Trophoblast cell (in vitro differentiated cells and primary cell): ENCODE results near the gene APOBEC3B.
"Not testable (repeated sequence)": the region's sequence is repeated elsewhere in the genome, so short reads cannot be mapped to it uniquely, and the experiment has no call there.

ENCODE experiments used
- DNase-seq, 2 donors: peaks; one replicate each; pipeline ENCODE4 v3.0.0-alpha.2; 2016
- H2AFZ ChIP-seq: 2 replicates; pipeline ENCODE4 v1.6.1; 2013; ENCODE audit warnings: low read length, moderate library complexity, mild to moderate bottlenecking; ENCODE audit not compliant: insufficient read depth, poor library complexity
- H2AK5ac ChIP-seq: 2 replicates; pipeline ENCODE4 v1.6.1; 2013; ENCODE audit warnings: mild to moderate bottlenecking, low read length
- H2BK120ac ChIP-seq: 2 replicates; pipeline ENCODE4 v1.6.1; 2013; ENCODE audit warnings: low read length, mild to moderate bottlenecking, moderate library complexity; ENCODE audit not compliant: insufficient read depth, poor library complexity
- H2BK12ac ChIP-seq: 2 replicates; pipeline ENCODE4 v1.6.1; 2013; ENCODE audit warnings: mild to moderate bottlenecking, low read length, moderate library complexity
- H2BK5ac ChIP-seq: 2 replicates; pipeline ENCODE4 v1.6.1; 2013; ENCODE audit warnings: low read length, low read depth, moderate library complexity, mild to moderate bottlenecking; ENCODE audit not compliant: poor library complexity
- H3K14ac ChIP-seq: 2 replicates; pipeline ENCODE4 v1.6.1; 2013; ENCODE audit warnings: mild to moderate bottlenecking, low read length
- H3K18ac ChIP-seq: 2 replicates; pipeline ENCODE4 v1.6.1; 2013; ENCODE audit warnings: mild to moderate bottlenecking, low read length
- H3K23ac ChIP-seq: 2 replicates; pipeline ENCODE4 v1.6.1; 2013; ENCODE audit warnings: low read length
- H3K27ac ChIP-seq: 2 replicates; pipeline ENCODE4 v1.5.1; 2013; ENCODE audit warnings: low read depth, mild to moderate bottlenecking, inconsistent platforms, low read length, moderate library complexity
- H3K27me3 ChIP-seq: 2 replicates; pipeline ENCODE4 v1.6.1; 2013; ENCODE audit warnings: inconsistent platforms, mild to moderate bottlenecking, low read length, moderate library complexity; ENCODE audit not compliant: insufficient read depth
- H3K36me3 ChIP-seq, 2 experiments: 1 replicate in 1 of 2; 2 replicates in 1 of 2; pipeline ENCODE4 v1.6.1; 2013; ENCODE audit warnings: low read length in 2 of 2, mild to moderate bottlenecking in 2 of 2, moderate library complexity in 1 of 2; ENCODE audit not compliant: insufficient read depth in 2 of 2, control insufficient read depth in 1 of 2
- H3K4ac ChIP-seq: 2 replicates; pipeline ENCODE4 v1.6.1; 2013; ENCODE audit warnings: low read depth, mild to moderate bottlenecking, low read length, moderate library complexity
- H3K4me1 ChIP-seq, 2 experiments: 1 replicate in 1 of 2; 2 replicates in 1 of 2; pipeline ENCODE4 v1.6.1; 2013; ENCODE audit warnings: low read length in 2 of 2, mild to moderate bottlenecking in 2 of 2, moderate library complexity in 1 of 2; ENCODE audit not compliant: insufficient read depth in 2 of 2, control insufficient read depth in 1 of 2
- H3K4me2 ChIP-seq: 2 replicates; pipeline ENCODE4 v1.6.1; 2013; ENCODE audit warnings: inconsistent platforms, mild to moderate bottlenecking, low read length, moderate library complexity
- H3K4me3 ChIP-seq: 2 replicates; pipeline ENCODE4 v1.5.1; 2013; ENCODE audit warnings: mild to moderate bottlenecking, low read depth, low read length, inconsistent platforms
- H3K79me1 ChIP-seq: one replicate; pipeline ENCODE4 v1.6.1; 2013; ENCODE audit warnings: low read length
- H3K79me2 ChIP-seq: 2 replicates; pipeline ENCODE4 v1.6.1; 2013; ENCODE audit warnings: low read length, mild to moderate bottlenecking; ENCODE audit not compliant: control insufficient read depth, insufficient read depth, poor library complexity
- H3K9ac ChIP-seq: 2 replicates; pipeline ENCODE4 v1.6.1; 2013; ENCODE audit warnings: mild to moderate bottlenecking, low read length
- H3K9me3 ChIP-seq: 2 replicates; pipeline ENCODE4 v1.6.1; 2013; ENCODE audit warnings: low read depth, mild to moderate bottlenecking, control low read depth, inconsistent platforms, low read length; ENCODE audit not compliant: insufficient read depth
- H4K12ac ChIP-seq: 2 replicates; pipeline ENCODE4 v1.6.1; 2013; ENCODE audit warnings: low read depth, mild to moderate bottlenecking, low read length, moderate library complexity
- H4K8ac ChIP-seq: 2 replicates; pipeline ENCODE4 v1.6.1; 2013; ENCODE audit warnings: low read depth, mild to moderate bottlenecking, low read length, moderate library complexity
- H4K91ac ChIP-seq: one replicate; pipeline ENCODE4 v1.6.1; 2013; ENCODE audit warnings: low read depth, mild to moderate bottlenecking, low read length, moderate library complexity
- WGBS: extraction: QIAGEN DNeasy Blood & Tissue Kit; methylation state at CpG from one replicate; pipeline ENCODE4 v1.1.7; 2013; ENCODE audit warnings: missing lambda C conversion rate; ENCODE audit not compliant: insufficient read length, insufficient coverage; ENCODE audit errors: extremely low coverage; 5-methylcytosine and 5-hydroxymethylcytosine counted together

Gene APOBEC3B

GRCh38 chr22:39029227-39029626, 47.1 kb downstream of the APOBEC3B start:
- Histone ChIP-seq H3K14ac (no peak overlapping the region), H3K27me3 (no peaks in the 10 kb centered on the region), H2AK5ac (no peak overlapping the region), H4K12ac (no peak overlapping the region), H3K79me1 (no peaks in the 10 kb centered on the region), H3K9ac (no peak overlapping the region), H3K4me1 (peaks cover 0 to 7% of the 10 kb centered on the region in 2 experiments), H2BK5ac (no peak overlapping the region), H4K91ac (no peak overlapping the region), H4K8ac (no peak overlapping the region), H3K79me2 (no peaks in the 10 kb centered on the region), H3K4me2 (no peak overlapping the region), H2AFZ (no peak overlapping the region), H3K23ac (no peak overlapping the region), H2BK12ac (no peak overlapping the region), H3K4me3 (no peak overlapping the region), H2BK120ac (no peak overlapping the region), H3K18ac (no peak overlapping the region), H3K9me3 (no peaks in the 10 kb centered on the region), H3K4ac (no peak overlapping the region), H3K27ac (no peak overlapping the region), H3K36me3 (peaks cover 0 to 1% of the 10 kb centered on the region in 2 experiments)
- no peak for DNase-seq
- WGBS: no CpG with 5 or more reads among the region's 13 CpGs

GRCh38 chr22:39030705-39031104, 48.6 kb downstream of the APOBEC3B start:
- no peak overlapping the region for H2BK5ac ChIP-seq
- H3K23ac ChIP-seq: no peak overlapping the region
- no peak overlapping the region for H3K14ac ChIP-seq
- no peak overlapping the region for H4K8ac ChIP-seq
- no peak overlapping the region for H3K9ac ChIP-seq
- peaks cover 0 to 7% of the 10 kb centered on the region in 2 experiments for H3K4me1 ChIP-seq
- no peak overlapping the region for H4K91ac ChIP-seq
- H3K36me3 ChIP-seq: peaks cover 0 to 1% of the 10 kb centered on the region in 2 experiments
- H2AFZ ChIP-seq: no peak overlapping the region
- H3K4me3 ChIP-seq: no peak overlapping the region
- no peaks in the 10 kb centered on the region for H3K27me3 ChIP-seq
- no peak overlapping the region for H3K4me2 ChIP-seq
- no peak overlapping the region for H3K4ac ChIP-seq
- no peak overlapping the region for H2BK120ac ChIP-seq
- H3K79me2 ChIP-seq: no peaks in the 10 kb centered on the region
- no peaks in the 10 kb centered on the region for H3K9me3 ChIP-seq
- no peak overlapping the region for H3K18ac ChIP-seq
- no peak overlapping the region for H4K12ac ChIP-seq
- no peak overlapping the region for H2AK5ac ChIP-seq
- WGBS: no CpG with 5 or more reads among the region's 14 CpGs
- no peak overlapping the region for H3K27ac ChIP-seq
- no peak for DNase-seq
- no peak overlapping the region for H2BK12ac ChIP-seq
- no peaks in the 10 kb centered on the region for H3K79me1 ChIP-seq

- not testable (repeated sequence) for H3K14ac ChIP-seq, H3K9me3 ChIP-seq, H4K91ac ChIP-seq, H3K4ac ChIP-seq, H3K4me3 ChIP-seq, H3K4me1 ChIP-seq, H2BK12ac ChIP-seq, H2BK120ac ChIP-seq, H3K9ac ChIP-seq, H4K12ac ChIP-seq, H4K8ac ChIP-seq, H2AFZ ChIP-seq, DNase-seq, H3K79me1 ChIP-seq, H3K23ac ChIP-seq, H3K27me3 ChIP-seq, H2BK5ac ChIP-seq, H3K18ac ChIP-seq, H3K36me3 ChIP-seq, H3K27ac ChIP-seq, H3K79me2 ChIP-seq, H3K4me2 ChIP-seq, H2AK5ac ChIP-seq
- WGBS: no CpG with 5 or more reads among the region's 18 CpGs
Measured at GRCh38 chr22:39031434-39032295, 49.5 kb downstream of the APOBEC3B start.

- H3K36me3 ChIP-seq, H3K4me2 ChIP-seq, H3K79me1 ChIP-seq, H3K9me3 ChIP-seq, H4K8ac ChIP-seq, H2BK5ac ChIP-seq, H4K12ac ChIP-seq, H3K27me3 ChIP-seq, H3K18ac ChIP-seq, H4K91ac ChIP-seq, H3K14ac ChIP-seq, H3K23ac ChIP-seq, H2AFZ ChIP-seq, H2AK5ac ChIP-seq, H3K9ac ChIP-seq, H2BK120ac ChIP-seq, H3K4me1 ChIP-seq, H2BK12ac ChIP-seq, H3K4ac ChIP-seq, DNase-seq, H3K79me2 ChIP-seq, H3K27ac ChIP-seq, H3K4me3 ChIP-seq: not testable (repeated sequence)
- WGBS: no CpG with 5 or more reads among the region's 2 CpGs
Measured at GRCh38 chr22:39037071-39037470, 54.9 kb downstream of the APOBEC3B start.
